Hippocampal formation (tissue), 2 donors: ENCODE results near the gene LGMN.
"Not testable (repeated sequence)": the region's sequence is repeated elsewhere in the genome, so short reads cannot be mapped to it uniquely, and the experiment has no call there.

Source experiments
- DNase-seq, 2 donors: peaks; one replicate each; lab custom pipeline; 2025; lab: John Stamatoyannopoulos, UW

Gene LGMN

GRCh38 chr14:92760524-92760805 is 12.0 kb upstream of the LGMN start:
- no peak for DNase-seq

- DNase-seq, result no peak
Measured at GRCh38 chr14:92759679-92760523, 11.5 kb upstream of the LGMN start.

- DNase-seq, result no peak
Measured at GRCh38 chr14:92759300-92759678, 10.9 kb upstream of the LGMN start.

GRCh38 chr14:92756446-92756845 is 8.0 kb upstream of the LGMN start:
- DNase-seq, result no peak

GRCh38 chr14:92755495-92755894 is 7.1 kb upstream of the LGMN start:
- no peak for DNase-seq

- no peak for DNase-seq
Measured at GRCh38 chr14:92754966-92755365, 6.5 kb upstream of the LGMN start.

- no peak for DNase-seq
Measured at GRCh38 chr14:92753250-92753649, 4.8 kb upstream of the LGMN start.

- no peak for DNase-seq
Measured at GRCh38 chr14:92751819-92752218, 3.4 kb upstream of the LGMN start.

GRCh38 chr14:92750994-92751400 is 2.6 kb upstream of the LGMN start:
- no peak for DNase-seq

- not testable (repeated sequence) for DNase-seq
Measured at GRCh38 chr14:92750222-92750728, 1.8 kb upstream of the LGMN start.

GRCh38 chr14:92747701-92748258 is 647 bp downstream of the LGMN start:
- DNase-seq, result peak in 1 of 2 donors; percentile 9

GRCh38 chr14:92744198-92744597 is 4.2 kb downstream of the LGMN start:
- no peak for DNase-seq

- no peak for DNase-seq
Measured at GRCh38 chr14:92740440-92740839, 8.0 kb downstream of the LGMN start.

- no peak for DNase-seq
Measured at GRCh38 chr14:92737619-92738188, 10.7 kb downstream of the LGMN start.

- no peak for DNase-seq
Measured at GRCh38 chr14:92737206-92737605, 11.2 kb downstream of the LGMN start.

- DNase-seq, result no peak
Measured at GRCh38 chr14:92735344-92735743, 13.1 kb downstream of the LGMN start.

GRCh38 chr14:92734618-92735017 is 13.8 kb downstream of the LGMN start:
- no peak for DNase-seq

GRCh38 chr14:92733007-92733406 is 15.4 kb downstream of the LGMN start:
- DNase-seq, result no peak

GRCh38 chr14:92731622-92732115 is 16.8 kb downstream of the LGMN start:
- no peak for DNase-seq

- DNase-seq, result no peak
Measured at GRCh38 chr14:92729634-92730358, 18.6 kb downstream of the LGMN start.

- DNase-seq, result no peak
Measured at GRCh38 chr14:92728759-92729364, 19.6 kb downstream of the LGMN start.

GRCh38 chr14:92726933-92727262 is 21.5 kb downstream of the LGMN start:
- no peak for DNase-seq
